Measurements from ENCODE around the gene RBSN. TPM values are rescaled to one million over a fixed set of nuclear protein-coding genes. Genes with fewer than 3 reads are reported as not detected.
A peak's percentile ranks its signal among the peaks of the same experiment; 100 is the strongest.

Gene RBSN
- polyA plus RNA-seq, 5 donors, result 25.5 to 33.2 (median 31.0) TPM

DNA sequence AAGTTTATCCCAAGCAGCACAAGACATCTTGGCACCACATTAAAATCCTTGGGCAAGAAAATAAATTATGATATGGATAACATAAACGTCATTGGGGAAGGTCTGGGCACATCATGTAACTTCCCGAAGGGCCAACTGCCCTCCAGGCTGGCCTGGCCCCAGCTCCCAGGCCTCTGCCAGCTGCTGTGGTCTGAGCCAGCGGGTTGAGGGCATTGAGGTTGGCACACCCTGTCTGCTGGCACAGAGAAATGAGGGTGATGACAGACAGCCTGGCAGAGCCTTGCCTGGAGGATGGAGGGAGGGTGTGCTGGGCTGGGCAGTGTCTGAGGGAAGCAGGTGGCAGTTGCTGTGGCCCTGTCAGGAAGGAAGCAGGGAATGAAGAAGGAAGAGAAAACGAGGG, 3.3 kb upstream of the RBSN start:
- DNase-seq, result no peak

DNA sequence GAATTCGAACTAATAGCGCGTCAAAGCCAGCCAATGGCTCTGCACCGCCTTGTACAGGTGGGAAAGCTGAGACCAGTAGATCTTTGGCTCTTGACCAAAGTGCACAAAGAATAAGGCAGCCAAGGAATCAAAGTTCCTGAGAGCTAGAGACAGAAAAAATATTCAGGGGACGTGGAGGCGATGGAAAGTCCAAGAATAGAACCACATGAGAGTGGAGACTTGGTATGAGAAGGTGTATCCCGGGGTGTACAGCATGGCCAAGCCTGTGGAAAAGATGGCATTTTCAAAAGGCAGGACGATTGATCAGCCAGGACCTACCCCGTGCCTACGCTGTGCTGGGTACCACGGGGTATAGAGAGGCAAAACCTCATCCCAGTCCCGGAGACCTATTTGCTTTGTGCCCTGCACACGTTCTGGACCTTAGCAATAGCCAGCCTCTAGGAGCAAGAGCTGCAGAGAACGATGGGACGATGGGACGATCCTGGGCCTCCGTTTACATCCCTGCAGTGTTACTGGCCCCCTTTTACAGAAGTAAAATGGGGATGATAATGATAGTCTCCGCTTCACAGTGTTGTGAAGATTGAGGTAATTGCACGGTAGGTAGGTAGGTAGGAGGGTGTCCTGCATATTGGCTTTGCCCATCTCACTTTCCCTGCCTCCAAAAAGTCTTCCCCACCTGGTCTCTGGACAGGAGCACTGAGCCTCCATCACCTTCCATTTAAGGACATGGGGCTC, 583 bp upstream of the RBSN start:
- DNase-seq, result no peak

DNA sequence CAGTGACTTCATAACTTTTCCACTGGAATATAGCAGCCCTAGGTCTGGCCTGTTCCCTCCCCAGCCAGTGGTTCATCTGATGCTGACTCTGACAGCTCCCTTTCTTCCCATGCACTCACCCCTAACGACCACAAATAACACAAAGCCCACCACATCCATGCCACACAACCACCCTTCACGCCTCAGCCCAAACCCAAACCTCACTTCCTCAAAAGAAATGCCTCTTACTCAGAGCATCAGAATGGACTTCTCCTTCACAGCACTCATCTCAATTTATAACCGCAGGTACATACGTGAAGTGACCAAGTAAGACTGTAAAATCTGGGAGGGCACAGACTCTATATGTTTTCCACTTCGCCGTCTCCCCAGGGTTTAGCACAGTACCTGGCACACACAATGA, 1.1 kb downstream of the RBSN start:
- DNase-seq, result no peak

DNA sequence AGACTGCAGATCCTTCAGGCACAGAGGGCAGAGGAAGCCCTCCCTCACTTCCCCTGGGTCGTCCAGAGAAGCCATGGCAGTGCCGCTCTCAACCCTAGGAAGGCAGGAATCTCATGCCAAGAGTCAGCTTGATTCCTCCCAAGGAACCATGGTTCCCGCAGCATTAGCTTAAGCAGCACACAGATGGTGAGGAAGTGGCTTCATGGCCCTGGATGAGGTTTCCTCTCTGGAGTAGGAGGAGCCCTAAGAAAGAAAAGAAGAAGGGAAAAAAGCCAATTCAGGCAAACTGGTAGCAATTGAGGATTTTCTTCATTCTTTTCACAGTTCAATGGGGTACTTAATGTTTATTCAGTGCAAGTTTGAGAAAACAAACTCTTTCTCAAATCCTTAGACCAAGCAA, 2.9 kb downstream of the RBSN start:
- DNase-seq, result no peak

DNA sequence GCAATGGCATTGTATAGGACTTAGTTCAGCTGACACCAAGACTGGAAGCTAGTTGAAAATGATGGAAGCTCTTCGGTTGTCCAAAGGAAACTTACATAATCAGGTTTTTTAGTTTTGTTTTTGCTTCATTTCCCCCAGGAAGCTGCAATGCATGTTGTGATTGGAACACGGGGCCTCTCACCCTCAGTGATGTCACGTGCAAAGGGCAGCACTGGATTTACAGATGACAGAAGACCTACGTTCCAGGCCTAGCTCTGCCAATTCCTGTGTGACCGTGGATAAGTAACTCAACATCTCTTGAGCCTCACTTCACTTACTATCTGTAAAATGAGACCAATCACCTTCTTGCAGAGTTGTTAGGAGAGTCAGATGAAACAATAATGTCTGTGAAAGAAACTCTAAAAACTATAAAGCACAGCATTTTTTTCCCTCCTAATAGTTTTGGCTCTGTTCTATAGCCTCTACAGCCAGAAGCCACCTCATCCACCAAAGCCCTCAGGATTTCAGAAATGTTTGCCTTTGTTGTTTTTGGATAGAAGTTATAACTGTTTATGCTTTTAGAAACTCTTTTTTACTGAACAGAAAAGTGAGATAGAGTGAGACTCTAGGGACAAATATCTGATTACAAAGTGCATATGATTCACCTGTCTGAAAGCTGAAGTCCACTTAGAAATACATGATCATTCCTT, 4.6 kb downstream of the RBSN start:
- no peak for DNase-seq

DNA sequence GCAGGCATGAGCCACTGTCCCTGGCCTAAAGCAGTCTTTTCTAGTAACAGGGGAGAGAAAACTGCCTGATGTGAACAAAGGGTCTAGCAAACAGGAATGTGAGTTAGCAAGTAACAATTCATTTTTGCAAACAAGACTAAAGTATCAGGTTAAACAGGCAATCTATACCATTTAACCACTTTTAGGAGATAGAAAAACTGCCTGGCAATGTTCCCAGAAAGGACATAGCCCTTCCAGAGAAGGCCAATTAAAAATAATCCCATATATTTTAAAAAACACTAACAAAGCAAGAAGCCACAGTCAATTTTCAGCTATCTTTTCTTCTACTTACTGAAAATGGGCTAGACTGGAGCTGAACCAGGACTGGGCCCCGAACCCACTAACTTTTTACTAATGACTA, 6.3 kb downstream of the RBSN start:
- no peak for DNase-seq

DNA sequence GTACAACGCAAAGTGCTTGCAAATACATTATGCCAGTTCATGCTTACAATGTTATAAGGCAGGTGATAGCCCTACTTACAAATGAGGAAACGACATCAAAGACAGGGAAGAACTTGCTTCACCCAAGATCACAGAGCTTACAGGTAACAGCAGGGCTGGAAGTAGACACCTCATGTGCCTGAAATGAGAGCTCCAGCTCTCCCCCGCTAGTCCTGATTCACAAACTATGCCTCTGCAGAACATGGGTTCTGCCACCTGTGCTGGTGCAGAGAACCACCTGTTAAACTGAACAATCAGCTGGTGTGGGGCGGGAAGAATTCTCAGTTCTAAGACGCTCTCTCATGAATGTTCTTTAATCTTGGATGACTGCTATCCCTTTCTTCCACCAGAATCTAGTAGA, 7.4 kb downstream of the RBSN start:
- DNase-seq, result no peak

DNA sequence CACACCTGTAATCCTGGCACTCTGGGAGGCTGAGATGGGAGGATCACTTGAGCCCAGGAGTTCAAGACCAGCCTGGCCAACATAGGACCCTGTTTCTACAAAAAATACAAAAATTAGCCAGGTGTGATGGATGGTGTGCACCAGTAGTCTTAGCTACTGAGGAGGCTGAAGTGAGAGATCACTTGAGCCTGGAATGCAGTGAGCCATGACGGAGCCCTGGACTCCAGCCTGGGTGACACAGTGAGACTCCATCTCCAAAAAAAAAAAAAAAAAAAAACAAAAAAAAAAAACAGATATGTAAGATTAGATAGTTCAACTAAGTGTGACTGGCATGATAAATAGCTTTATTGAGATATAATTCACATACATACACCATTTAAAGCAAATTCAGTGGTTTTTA, 9.7 kb downstream of the RBSN start:
- DNase-seq, result no peak

DNA sequence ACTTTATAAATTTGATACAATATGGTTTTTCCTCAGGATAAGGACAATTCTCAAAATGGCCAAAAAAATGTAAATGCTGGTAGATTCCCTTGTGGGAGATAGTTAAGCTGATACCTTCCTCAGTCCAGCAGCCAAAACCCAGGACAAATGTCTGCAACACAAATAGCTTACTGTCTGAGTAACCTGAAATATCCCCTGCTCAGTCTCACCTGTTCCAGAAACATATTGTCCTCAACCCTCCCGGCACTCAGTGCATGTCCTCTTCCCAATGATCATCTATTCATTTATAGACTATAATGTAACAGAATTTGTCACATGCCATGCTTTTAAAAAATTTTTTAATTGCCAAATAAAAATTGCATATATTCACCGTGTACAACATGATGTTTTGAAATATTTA, 12.2 kb downstream of the RBSN start:
- no peak for DNase-seq

DNA sequence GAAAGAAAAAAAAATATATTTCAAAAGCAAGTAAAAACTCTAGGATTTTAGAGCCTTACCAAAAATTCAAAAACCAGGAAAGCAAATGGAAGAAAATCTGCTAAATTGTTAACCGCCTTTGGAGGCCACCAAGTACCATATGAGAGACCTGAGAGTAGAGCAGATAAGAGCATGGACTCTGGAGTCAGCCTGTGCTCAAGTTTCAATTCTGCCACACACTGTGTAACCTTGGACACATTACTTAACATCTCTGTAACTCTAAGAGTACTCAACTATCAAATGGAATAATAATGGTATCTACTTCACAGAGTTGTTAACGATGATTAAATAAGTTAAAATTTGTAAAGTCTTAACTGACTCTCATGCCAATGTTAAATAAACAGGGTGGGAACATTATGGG, 12.7 kb downstream of the RBSN start:
- DNase-seq, result no peak

DNA sequence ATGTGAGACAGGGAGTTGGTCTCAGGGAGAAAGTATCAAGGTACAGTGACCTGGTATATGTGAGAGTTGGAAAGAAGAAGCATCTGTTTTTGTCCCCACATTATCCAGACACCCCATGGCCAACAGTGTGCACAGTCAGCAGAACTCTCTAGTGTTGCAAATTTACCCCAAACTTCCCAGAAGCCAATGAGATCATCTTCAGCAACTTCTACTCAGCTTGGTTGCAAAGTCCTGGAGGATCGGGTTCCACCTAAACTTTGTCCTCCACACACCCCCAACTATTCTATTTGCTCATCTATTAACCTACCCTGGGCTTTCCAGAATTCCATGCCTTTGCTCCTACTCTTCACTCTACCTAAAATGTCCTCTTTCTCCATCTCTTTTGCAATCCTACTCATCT, 15.7 kb downstream of the RBSN start:
- DNase-seq, result no peak

DNA sequence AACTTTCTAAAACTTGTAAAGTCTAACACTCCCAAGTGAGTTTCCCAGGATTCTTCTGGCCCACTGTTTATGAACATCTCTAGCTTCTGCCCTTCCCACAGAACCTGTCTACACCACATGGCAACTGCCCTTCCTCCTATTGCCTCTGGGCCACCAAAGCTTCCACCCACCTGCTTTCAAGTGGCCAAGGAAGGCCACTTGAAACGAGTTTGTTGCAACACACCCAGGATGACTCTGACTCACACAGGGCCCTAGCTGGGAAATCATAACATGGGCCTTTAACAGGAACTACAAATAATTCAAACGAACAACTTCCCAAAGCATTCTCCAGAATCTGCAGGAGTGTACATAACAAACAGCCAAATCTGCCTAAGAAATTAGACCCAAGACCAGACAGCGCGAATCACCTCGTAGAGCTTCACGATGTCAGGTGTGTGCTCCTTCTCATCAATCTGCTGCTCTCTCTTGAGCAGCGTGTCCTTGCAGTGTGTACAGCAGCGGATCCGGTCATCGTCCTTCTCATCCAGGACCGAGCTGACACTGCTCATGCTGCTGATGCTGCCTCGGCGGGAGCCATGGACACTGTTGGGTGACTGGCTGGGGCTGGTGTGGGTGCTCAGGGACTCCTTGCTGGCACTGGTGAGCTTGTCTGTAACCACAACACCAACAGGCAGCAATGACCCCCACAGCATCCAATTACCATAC, 16.8 kb downstream of the RBSN start:
- DNase-seq, result no peak

DNA sequence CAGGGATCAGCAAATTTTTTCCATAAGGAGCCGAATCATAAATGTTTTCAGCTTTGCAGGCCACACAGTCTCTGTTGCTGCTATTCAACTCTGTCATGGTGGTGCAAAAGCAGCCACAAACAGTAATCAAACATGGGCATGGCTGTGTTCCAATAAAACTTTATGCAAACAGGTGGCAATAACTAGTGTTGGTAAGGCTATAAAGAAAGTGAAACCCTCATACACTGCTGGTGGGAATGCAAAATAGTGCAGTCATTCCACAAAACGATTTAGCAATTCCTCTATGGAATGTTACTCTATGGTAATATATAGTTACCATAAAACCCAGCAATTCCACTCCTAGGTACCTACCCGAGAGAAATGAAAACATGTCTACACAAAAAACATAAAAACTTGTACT, 19.9 kb downstream of the RBSN start:
- DNase-seq, result no peak

DNA sequence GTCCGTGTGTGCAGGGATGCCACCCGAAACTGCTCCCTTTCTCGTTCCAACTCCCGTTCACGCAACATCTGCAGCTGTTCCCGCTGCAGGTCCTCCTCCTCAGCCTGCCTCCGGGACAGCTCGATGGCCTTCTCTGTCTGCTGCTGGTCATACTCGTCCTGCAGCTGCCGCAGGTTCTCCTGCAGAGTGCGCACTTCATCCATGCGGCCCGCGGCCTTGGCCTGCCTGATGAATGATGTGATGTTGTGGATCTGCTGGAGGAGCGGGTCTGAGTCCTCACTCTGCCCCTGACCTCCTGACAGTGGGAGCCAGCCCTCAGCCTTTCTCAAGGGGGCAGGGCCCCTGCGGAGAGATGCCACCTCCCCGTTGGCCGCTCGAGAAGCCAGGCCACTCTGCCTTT, 24.4 kb downstream of the RBSN start:
- no peak for DNase-seq

DNA sequence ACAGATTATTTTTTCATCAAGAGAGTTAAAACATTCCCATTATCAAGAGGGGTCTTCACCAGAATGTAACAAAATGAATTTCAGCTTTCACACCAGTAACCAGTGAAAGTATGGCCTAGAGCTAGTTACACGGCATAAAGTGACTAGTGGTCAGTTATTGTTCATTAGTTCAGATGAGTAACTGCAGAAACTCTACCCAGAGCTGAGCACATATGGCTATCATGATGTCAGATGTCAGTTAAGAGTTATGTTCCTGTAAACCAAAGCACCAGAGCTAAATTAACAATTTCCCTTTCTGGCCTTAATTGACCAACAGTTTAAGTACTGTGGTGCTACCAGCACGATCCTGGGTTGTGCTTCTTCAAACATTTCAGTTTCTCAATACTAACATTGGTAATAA, 27.2 kb downstream of the RBSN start:
- no peak for DNase-seq

DNA sequence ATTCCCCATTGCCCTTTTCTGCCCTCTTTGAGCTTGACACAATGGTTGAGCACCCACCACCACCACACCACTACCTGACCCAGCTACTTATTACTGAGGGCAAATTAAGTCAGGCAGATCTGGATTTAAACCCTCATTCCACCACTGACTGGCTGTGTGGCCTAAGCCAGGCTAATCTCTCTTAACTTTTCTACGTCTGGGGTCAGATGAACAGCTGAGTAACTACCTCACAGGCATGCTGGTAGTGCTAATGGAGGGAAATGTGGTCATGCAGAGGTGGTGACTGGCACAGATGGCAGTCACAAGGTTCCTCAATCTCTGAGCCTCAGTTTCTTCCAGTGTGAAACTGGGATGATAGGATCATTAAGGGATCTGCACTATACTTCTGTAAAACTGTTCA, 29.5 kb downstream of the RBSN start:
- no peak for DNase-seq

DNA sequence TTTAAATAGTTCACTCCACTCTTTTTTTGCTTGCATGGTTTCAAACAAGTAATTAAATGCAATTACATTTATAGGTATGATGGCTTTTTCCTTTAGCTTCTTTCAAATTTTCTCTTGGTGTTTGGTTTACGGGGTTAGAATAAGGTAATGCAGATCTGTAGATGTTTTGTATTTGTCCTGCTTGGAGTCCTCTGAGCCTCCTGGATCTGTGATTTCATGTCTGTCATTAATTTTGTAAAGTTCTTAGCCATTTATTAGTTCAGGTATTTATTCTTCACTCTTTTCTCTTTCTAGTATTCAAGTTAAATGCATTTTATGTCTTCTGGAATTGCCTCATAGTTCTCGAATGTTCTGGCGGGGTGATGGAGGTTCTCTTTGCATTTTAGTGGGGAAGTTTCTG, 32.5 kb downstream of the RBSN start:
- no peak for DNase-seq

DNA sequence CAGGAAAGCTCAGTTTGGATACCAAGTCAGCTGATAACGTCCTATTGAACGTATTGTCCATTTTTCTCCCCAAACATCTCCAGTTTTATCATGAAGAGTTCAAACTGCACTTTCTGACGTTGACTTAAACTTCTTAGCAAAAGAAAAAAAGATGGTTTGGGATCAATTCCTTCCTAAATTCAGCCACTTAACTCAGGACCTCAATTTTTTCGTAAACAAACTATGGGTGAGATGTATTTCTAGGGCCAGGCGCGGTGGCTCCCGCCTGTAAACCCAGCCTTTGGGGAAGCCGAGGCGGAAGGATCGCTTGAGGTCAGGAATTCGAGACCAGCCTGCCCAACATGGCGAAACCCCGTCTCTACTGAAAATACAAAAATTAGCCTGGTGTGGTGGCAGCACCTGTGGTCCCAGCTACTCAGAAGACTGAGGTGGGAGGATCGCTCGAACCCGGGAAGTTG, 33.4 kb downstream of the RBSN start:
- DNase-seq, result no peak

DNA sequence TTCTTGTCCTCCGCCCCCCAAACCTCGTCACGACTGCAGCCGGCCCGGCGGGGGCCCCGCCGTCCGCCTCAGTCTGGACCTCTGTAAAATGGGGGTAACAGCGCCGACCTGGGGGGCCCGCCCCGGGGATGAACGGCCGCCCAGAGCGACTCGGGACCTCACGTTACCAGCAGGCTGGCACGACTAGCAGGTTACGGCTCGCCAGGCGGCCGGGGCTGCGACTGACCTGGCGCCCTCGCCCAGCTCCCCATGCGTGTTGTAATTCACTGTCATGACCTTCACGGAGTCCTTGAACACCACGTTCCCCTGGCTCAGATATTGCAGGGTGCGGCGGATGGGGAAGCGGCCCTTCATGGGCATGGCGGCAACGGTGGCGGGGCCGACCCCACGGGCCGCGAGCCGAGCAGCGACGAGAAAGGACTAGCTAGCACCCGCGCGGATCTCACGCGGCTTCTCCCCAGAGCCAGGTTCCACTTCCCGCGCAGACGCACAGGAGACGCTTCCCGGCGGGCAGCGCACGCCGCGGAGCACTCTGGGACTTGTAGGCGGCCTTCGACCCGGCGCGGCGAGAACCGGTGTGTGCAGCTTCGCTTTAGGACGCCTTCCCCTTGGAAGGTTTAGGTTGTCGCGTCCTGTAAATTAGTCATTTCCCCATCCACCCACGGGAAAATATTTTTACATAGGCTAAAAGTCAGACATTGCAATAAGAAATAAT, 34.0 kb downstream of the RBSN start, which contains the start of gene MRPS25:
Gene MRPS25, minus strand, starts transcription at position 481 of the 715 bp plus-strand sequence. Its CDS starts 121 bp downstream, at position 360.
- peak; percentile 84 for DNase-seq

DNA sequence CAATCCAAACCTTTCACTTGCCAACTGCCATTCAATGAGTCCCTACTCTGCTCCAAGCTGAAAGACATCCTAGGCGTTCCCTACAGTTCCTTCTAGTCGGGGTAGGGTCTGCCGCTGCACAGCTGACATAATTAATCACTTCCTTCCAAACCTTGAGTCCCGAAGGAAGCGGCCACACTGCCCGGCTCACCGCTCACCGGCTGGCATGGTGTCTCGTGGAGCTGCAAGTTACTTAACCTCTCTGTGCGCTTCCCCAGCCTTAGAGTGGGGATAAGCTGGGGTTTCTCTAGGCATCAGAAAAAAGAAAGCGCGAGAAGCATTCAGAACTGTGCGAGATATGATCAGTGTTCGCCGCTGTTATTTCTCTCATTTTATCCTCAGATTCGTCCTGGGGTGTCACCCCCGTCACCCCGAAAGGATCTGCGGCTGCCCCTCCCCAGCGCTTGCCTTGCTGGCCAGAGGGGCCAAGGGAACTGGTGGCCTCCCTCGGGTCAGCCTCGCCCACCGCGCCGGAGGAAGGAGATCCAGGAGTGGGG, 34.6 kb downstream of the RBSN start:
- DNase-seq, result no peak

DNA sequence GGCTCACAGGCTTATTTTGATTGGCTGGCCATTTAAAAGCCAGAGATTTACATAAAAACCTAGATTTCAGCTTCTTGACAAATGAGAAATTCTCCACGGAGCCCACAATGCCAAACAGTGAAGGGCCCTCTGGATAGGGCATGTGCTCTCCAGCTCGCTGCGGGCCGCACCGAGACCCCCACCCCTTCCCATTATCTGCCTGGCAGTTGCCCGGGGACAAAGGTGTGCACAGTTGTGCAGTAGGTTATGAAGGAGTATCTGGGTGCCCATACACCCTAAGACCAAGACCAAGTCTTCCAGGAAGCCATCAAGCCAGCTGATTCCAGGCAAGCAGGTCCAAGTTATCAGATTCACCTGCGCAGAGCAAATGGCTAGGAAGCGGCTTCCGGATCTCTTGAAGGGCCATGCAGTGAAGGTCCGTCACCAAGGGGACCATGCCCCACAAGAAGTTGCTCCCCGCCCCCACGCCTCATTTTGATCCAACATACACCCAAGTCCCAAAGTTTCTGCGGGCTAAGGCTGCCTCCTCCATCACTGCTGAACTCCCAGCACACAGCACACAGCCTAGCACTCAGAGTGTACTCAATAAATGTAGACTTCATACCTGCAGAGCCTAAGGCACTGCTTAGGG, 35.2 kb downstream of the RBSN start:
- no peak for DNase-seq

DNA sequence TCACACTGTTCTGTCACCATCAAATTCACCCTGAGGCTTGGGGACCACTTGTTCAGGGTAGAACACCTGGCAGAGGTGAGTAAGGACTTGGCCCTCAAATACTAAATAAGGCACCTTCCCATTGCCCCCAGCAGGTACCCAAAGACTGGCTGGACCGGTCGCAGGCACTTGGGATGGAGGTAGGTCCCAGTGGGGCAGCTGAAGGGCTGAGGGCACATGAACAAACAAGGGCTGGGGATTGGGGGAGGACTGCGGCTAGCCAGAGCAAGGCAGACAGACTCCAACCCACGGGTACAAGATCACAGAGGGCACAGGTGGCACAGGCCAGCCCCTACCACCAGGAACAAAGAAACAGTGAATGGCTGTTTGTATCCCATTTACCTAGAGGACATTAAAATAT, 35.7 kb downstream of the RBSN start:
- DNase-seq, result no peak

All from right lung (tissue), 5 donors.